Fibroblast of lung (primary cell): ENCODE results near the gene TGFB1I1. TPM values are rescaled to one million over a fixed set of nuclear protein-coding genes. Genes with fewer than 3 reads are reported as not detected.

Experiments used
- DNase-seq, 2 donors: peaks; one replicate each; pipeline versions ENCODE4 v3.0.0 to v3.0.0-alpha.2; 2010; ENCODE audit warnings: low read depth in 2 of 2
- H2AFZ ChIP-seq: 2 replicates; pipeline ENCODE4 v1.5.1; 2012; ENCODE audit warnings: low read length, control low read depth, inconsistent platforms
- H3K27ac ChIP-seq: 2 replicates; pipeline ENCODE4 v1.5.1; 2011; ENCODE audit warnings: low read length, control low read depth; ENCODE audit not compliant: insufficient read depth
- H3K27me3 ChIP-seq: 2 replicates; pipeline ENCODE4 v1.5.1; 2011; ENCODE audit warnings: mild to moderate bottlenecking, low read length; ENCODE audit not compliant: control insufficient read depth, insufficient read depth
- H3K36me3 ChIP-seq: 2 replicates; pipeline ENCODE4 v1.5.1; 2011; ENCODE audit warnings: low read length; ENCODE audit not compliant: control insufficient read depth, insufficient read depth
- H3K4me1 ChIP-seq: 2 replicates; pipeline ENCODE4 v1.5.1; 2011; ENCODE audit warnings: low read length; ENCODE audit not compliant: control insufficient read depth, insufficient read depth; ENCODE audit errors: extremely low read depth
- H3K4me2 ChIP-seq: 2 replicates; pipeline ENCODE4 v1.5.1; 2011; ENCODE audit warnings: low read length, control low read depth; ENCODE audit not compliant: insufficient read depth; ENCODE audit errors: extremely low read depth
- H3K4me3 ChIP-seq, 4 experiments: fragments of 200-600 bp in 1 of 4; sonication (generic) in 1 of 4; replicated peaks in 1 of 4; 2 replicates each; pipeline ENCODE4 v1.5.1; 2011 to 2016; ENCODE audit warnings: low read length in 4 of 4, low read depth in 3 of 4, mild to moderate bottlenecking in 3 of 4, control low read depth in 2 of 4, inconsistent platforms in 1 of 4, mixed read lengths in 1 of 4; ENCODE audit not compliant: insufficient read depth in 1 of 4; ENCODE audit errors: control extremely low read depth in 1 of 4
- H3K79me2 ChIP-seq: 2 replicates; pipeline ENCODE4 v1.5.1; 2012; ENCODE audit warnings: mild to moderate bottlenecking, low read length, inconsistent platforms; ENCODE audit not compliant: control insufficient read depth, insufficient read depth
- H3K9ac ChIP-seq: 2 replicates; pipeline ENCODE4 v1.5.1; 2011; ENCODE audit warnings: mild to moderate bottlenecking, low read length, control low read depth; ENCODE audit not compliant: insufficient read depth
- H3K9me3 ChIP-seq: 2 replicates; pipeline ENCODE4 v1.5.1; 2012; ENCODE audit warnings: low read depth, low read length; ENCODE audit not compliant: control insufficient read depth, insufficient read depth
- H4K20me1 ChIP-seq: 2 replicates; pipeline ENCODE4 v1.5.1; 2011; ENCODE audit warnings: low read length; ENCODE audit not compliant: control insufficient read depth, insufficient read depth; ENCODE audit errors: extremely low read depth
- CTCF ChIP-seq, 2 donors: IDR thresholded peaks in 1 of 2; conservative IDR thresholded peaks in 1 of 2; 1 replicate in 1 of 2; 2 replicates in 1 of 2; pipeline ENCODE4 v1.5.1; 2011 to 2012; ENCODE audit warnings: low read length in 2 of 2, control low read depth in 1 of 2, inconsistent platforms in 1 of 2, low read depth in 1 of 2, mild to moderate bottlenecking in 1 of 2
- EZH2 ChIP-seq: IDR thresholded peaks from 2 replicates; pipeline ENCODE4 v1.5.1; 2012; ENCODE audit warnings: low read length, control low read depth, mild to moderate bottlenecking; ENCODE audit errors: missing control alignments
- polyA plus RNA-seq, 2 donors: library from polyadenylated mRNA; depleted of rRNA in 1 of 2; stranded (reverse) in 1 of 2; unstranded in 1 of 2; fragments of >200 nt; gene quantifications; 2 replicates each; pipeline ENCODE4 v1.2.1, GENCODE V29; 2011 to 2012; ENCODE audit warnings: missing spikeins in 1 of 2
- total RNA-seq: library from RNA; depleted of rRNA; stranded (reverse); fragments of >200 nt; gene quantifications from 2 replicates; pipeline ENCODE4 v1.2.1, GENCODE V29; 2014

TGFB1I1 gene
- total and polyA plus RNA-seq, 2 donors (not counting 1 experiment from before 2014, with no cell fraction given): 46.9 to 94.3 TPM

DNA sequence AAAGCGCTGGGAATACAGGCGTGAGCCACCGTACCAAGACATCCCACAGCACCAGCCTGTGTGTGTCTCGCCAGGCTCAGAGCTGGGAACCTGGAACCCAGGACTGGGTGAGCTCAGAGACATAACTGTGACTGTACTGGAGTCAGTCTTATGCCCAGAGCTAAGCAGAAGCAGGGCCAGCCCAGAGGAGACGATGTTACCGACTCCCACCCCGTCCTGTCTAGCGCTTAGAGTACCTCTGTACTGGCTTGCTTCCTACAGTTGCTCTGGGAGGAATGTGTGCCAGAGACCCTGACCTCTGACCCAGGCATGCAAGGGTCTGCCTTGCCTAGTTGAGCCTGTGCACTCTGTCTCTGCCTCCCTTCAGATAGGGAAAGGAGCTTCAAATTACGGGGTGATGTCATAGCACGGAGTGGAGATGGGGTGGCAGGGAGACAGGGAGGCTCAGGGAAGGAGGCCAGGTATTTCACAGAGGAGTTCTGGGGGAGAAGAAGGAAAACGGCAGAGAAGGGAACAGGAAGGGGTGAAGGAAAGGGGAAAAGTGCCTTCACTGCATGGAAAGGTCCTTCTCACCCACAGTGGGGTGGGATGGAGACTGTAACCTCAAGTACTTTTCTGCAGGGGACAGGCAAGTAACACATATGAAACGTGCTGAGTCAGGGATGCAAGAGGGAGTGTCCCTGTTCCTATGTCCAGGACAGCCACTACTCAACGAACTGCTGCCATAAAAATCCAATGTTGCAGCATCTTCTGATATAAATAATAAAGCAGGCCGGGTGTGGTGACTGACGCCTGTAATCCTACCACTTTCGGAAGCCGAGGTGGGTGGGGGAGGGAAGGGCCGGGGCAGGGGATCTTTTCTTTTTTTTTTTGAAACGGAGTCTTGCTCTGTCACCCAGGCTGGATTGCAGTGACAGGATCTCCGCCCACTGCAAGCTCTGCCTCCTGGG lies 18.4 kb upstream of the TGFB1I1 start:
- Histone ChIP-seq H3K9me3 (no peaks in the 10 kb centered on the region), H3K4me1 (peaks cover 23% of the 10 kb centered on the region), H3K4me3 (no peak overlapping the region), H3K79me2 (peaks cover 37% of the 10 kb centered on the region), H3K36me3 (peaks cover 3% of the 10 kb centered on the region), H2AFZ (no peak overlapping the region), H4K20me1 (no peaks in the 10 kb centered on the region), H3K27me3 (no peaks in the 10 kb centered on the region), H3K9ac (no peak overlapping the region), H3K27ac (peak overlapping the region; percentile 50), H3K4me2 (peak overlapping the region; percentile 17)
- DNase-seq: peak; percentile 49 to 63
- TF ChIP-seq CTCF (conservative IDR thresholded peaks at IDR 0.05 in 1 of 2, IDR thresholded peaks at IDR 0.05 in 1 of 2; ENCODE audit: low read depth in 1 of 2, low read length in 2 of 2): no peak
- no peak for TF ChIP-seq EZH2

GRCh38 chr16:31455601-31456314 lies 16.2 kb upstream of the TGFB1I1 start:
- H3K4me2 ChIP-seq: peak overlapping the region; percentile 15
- H3K4me1 ChIP-seq: peaks cover 28% of the 10 kb centered on the region
- no peak overlapping the region for H2AFZ ChIP-seq
- peak overlapping the region; percentile 26 for H3K27ac ChIP-seq
- no peaks in the 10 kb centered on the region for H4K20me1 ChIP-seq
- peaks cover 3% of the 10 kb centered on the region for H3K36me3 ChIP-seq
- no peak for DNase-seq
- no peak overlapping the region for H3K4me3 ChIP-seq
- H3K9ac ChIP-seq: no peak overlapping the region
- H3K27me3 ChIP-seq: no peaks in the 10 kb centered on the region
- peaks cover 37% of the 10 kb centered on the region for H3K79me2 ChIP-seq
- H3K9me3 ChIP-seq: no peaks in the 10 kb centered on the region
- TF ChIP-seq EZH2 (no peak), CTCF (conservative IDR thresholded peaks at IDR 0.05 in 1 of 2, IDR thresholded peaks at IDR 0.05 in 1 of 2; ENCODE audit: low read depth in 1 of 2, low read length in 2 of 2) (peak; percentile 26 to 35)

GRCh38 chr16:31456988-31457360 lies 15.0 kb upstream of the TGFB1I1 start:
- Histone ChIP-seq H3K9ac (no peak overlapping the region), H3K9me3 (no peaks in the 10 kb centered on the region), H2AFZ (no peak overlapping the region), H3K27me3 (no peaks in the 10 kb centered on the region), H3K4me2 (peak overlapping the region; percentile 96), H4K20me1 (no peaks in the 10 kb centered on the region), H3K27ac (no peak overlapping the region), H3K4me3 (peak overlapping the region in 1 of 4 experiments; percentile 89), H3K4me1 (peaks cover 26% of the 10 kb centered on the region), H3K36me3 (peaks cover 4% of the 10 kb centered on the region), H3K79me2 (peaks cover 37% of the 10 kb centered on the region)
- DNase-seq: no peak
- TF ChIP-seq EZH2 (no peak), CTCF (conservative IDR thresholded peaks at IDR 0.05 in 1 of 2, IDR thresholded peaks at IDR 0.05 in 1 of 2; ENCODE audit: low read depth in 1 of 2, low read length in 2 of 2) (no peak)
